H1 (cell line): ENCODE measurements around the gene GLTP. TPM values are rescaled to one million over a fixed set of nuclear protein-coding genes. Genes with fewer than 3 reads are reported as not detected.

ENCODE experiments used
- CTCF ChIA-PET: fragments of 300-600 bp; sonication (Branson Sonifier 250); formaldehyde crosslinking; loops from one replicate; lab custom pipeline; 2021; ENCODE audit not compliant: partially characterized antibody; lab: Charles Lee
- POLR2A ChIA-PET: fragments of 300-600 bp; sonication (Branson Sonifier 250); formaldehyde crosslinking; loops from one replicate; lab custom pipeline; 2021; ENCODE audit warnings: inconsistent platforms; ENCODE audit not compliant: partially characterized antibody; lab: Charles Lee
- DNase-seq, 2 experiments: peaks; one replicate each; pipeline versions ENCODE4 v3.0.0 to v3.0.0-alpha.2; 2010 to 2022; ENCODE audit warnings: low spot score in 2 of 2, low read depth in 1 of 2, mixed read lengths in 1 of 2
- FAIRE-seq: peaks from 2 replicates; lab custom pipeline; 2011; peaks lifted over from hg19 to GRCh38; lab: Jason Lieb, UNC
- H2AFZ ChIP-seq: 2 replicates; pipeline ENCODE4 v1.8.1; 2012; ENCODE audit warnings: low read length, inconsistent platforms
- H2AK5ac ChIP-seq: 2 replicates; pipeline ENCODE4 v1.6.1; 2013; ENCODE audit warnings: low read depth, low read length
- H2BK120ac ChIP-seq: replicated peaks from 2 replicates; pipeline ENCODE3; 2013; ENCODE audit warnings: low read depth, low read length, inconsistent platforms
- H2BK12ac ChIP-seq: 2 replicates; pipeline ENCODE4 v1.6.1; 2013; ENCODE audit warnings: low read depth, low read length
- H2BK15ac ChIP-seq: 2 replicates; pipeline ENCODE4 v1.6.1; 2013; ENCODE audit warnings: low read length
- H2BK20ac ChIP-seq: 2 replicates; pipeline ENCODE4 v1.6.1; 2013; ENCODE audit warnings: low read length
- H2BK5ac ChIP-seq: 2 replicates; pipeline ENCODE4 v1.6.1; 2013; ENCODE audit warnings: low read depth, low read length
- H3K14ac ChIP-seq: 2 replicates; pipeline ENCODE4 v1.6.1; 2013; ENCODE audit warnings: inconsistent platforms; ENCODE audit not compliant: insufficient read length
- H3K18ac ChIP-seq: 2 replicates; pipeline ENCODE4 v1.6.1; 2013; ENCODE audit warnings: low read length; ENCODE audit errors: extremely low read depth
- H3K23ac ChIP-seq: 2 replicates; pipeline ENCODE4 v1.6.1; 2013; ENCODE audit warnings: inconsistent platforms; ENCODE audit not compliant: insufficient read length
- H3K23me2 ChIP-seq: 2 replicates; pipeline ENCODE4 v1.6.1; 2013; ENCODE audit warnings: low read depth, low read length
- H3K27ac ChIP-seq: 2 replicates; pipeline ENCODE4 v1.6.1; 2011; ENCODE audit warnings: low read depth, low read length, inconsistent platforms
- H3K27me3 ChIP-seq, 4 experiments: replicated peaks in 1 of 4; 1 replicate in 1 of 4; 2 replicates in 3 of 4; pipeline versions ENCODE4 v1.6.1 to v1.8.1; 2011 to 2013; ENCODE audit warnings: low read length in 3 of 4, mild to moderate bottlenecking in 3 of 4, inconsistent platforms in 2 of 4, mixed read lengths in 2 of 4, moderate library complexity in 1 of 4; ENCODE audit not compliant: control insufficient read depth in 3 of 4, insufficient read depth in 3 of 4; ENCODE audit errors: extremely low read depth in 1 of 4
- H3K36me3 ChIP-seq, 4 experiments: 2 replicates each; pipeline versions ENCODE4 v1.6.1 to v1.8.1; 2011 to 2013; ENCODE audit warnings: mild to moderate bottlenecking in 4 of 4, low read length in 3 of 4, moderate library complexity in 2 of 4, control low read depth in 1 of 4, inconsistent platforms in 1 of 4; ENCODE audit not compliant: insufficient read depth in 4 of 4, control insufficient read depth in 2 of 4
- H3K4ac ChIP-seq: replicated peaks from 2 replicates; pipeline ENCODE3; 2013; ENCODE audit warnings: low read length, low read depth, mixed read lengths, inconsistent platforms; ENCODE audit not compliant: insufficient read length
- H3K4me1 ChIP-seq, 4 experiments: replicated peaks in 1 of 4; 1 replicate in 1 of 4; 2 replicates in 3 of 4; pipeline versions ENCODE4 v1.6.1 to v1.8.1; 2011 to 2013; ENCODE audit warnings: low read length in 3 of 4, inconsistent platforms in 2 of 4, mixed read lengths in 1 of 4; ENCODE audit not compliant: insufficient read depth in 4 of 4, control insufficient read depth in 3 of 4
- H3K4me2 ChIP-seq, 2 experiments: 2 replicates each; pipeline versions ENCODE4 v1.6.1 to v1.8.1; 2011 to 2013; ENCODE audit warnings: low read depth in 2 of 2, low read length in 2 of 2, control low read depth in 1 of 2, inconsistent platforms in 1 of 2, mild to moderate bottlenecking in 1 of 2; ENCODE audit not compliant: insufficient read depth in 1 of 2
- H3K4me3 ChIP-seq, 4 experiments: fragments of 200-600, 300-600 bp in 1 of 4; sonication (generic), shearing (Covaris generic), sonication (Bioruptor Twin) in 1 of 4; 2 replicates each; pipeline versions ENCODE4 v1.5.1 to v1.8.1; 2011 to 2016; ENCODE audit warnings: low read length in 4 of 4, low read depth in 3 of 4, control low read depth in 2 of 4, inconsistent platforms in 2 of 4, mild to moderate bottlenecking in 2 of 4, mixed read lengths in 1 of 4, moderate library complexity in 1 of 4; ENCODE audit not compliant: insufficient read depth in 2 of 4; ENCODE audit errors: extremely low read depth in 1 of 4
- H3K56ac ChIP-seq: replicated peaks from 2 replicates; pipeline ENCODE3; 2013; ENCODE audit warnings: low read depth, mild to moderate bottlenecking, mixed read lengths, low read length, inconsistent platforms; ENCODE audit not compliant: insufficient read length
- H3K79me1 ChIP-seq: 2 replicates; pipeline ENCODE4 v1.6.1; 2013; ENCODE audit warnings: low read depth, low read length, control low read depth
- H3K79me2 ChIP-seq, 2 experiments: 2 replicates each; pipeline versions ENCODE4 v1.6.1 to v1.8.1; 2012 to 2013; ENCODE audit warnings: low read length in 2 of 2, mild to moderate bottlenecking in 2 of 2, inconsistent platforms in 1 of 2; ENCODE audit not compliant: insufficient read depth in 2 of 2, control insufficient read depth in 1 of 2
- H3K9ac ChIP-seq, 4 experiments: replicated peaks in 1 of 4; 1 replicate in 1 of 4; 2 replicates in 3 of 4; pipeline versions ENCODE4 v1.6.1 to v1.8.1; 2011 to 2013; ENCODE audit warnings: low read depth in 3 of 4, low read length in 3 of 4, control low read depth in 2 of 4, mild to moderate bottlenecking in 2 of 4, moderate library complexity in 2 of 4, inconsistent platforms in 1 of 4; ENCODE audit errors: extremely low read depth in 1 of 4
- H3K9me3 ChIP-seq, 2 experiments: 2 replicates each; pipeline versions ENCODE4 v1.6.1 to v1.8.1; 2012 to 2013; ENCODE audit warnings: mild to moderate bottlenecking in 2 of 2, moderate library complexity in 2 of 2, control low read depth in 1 of 2, inconsistent platforms in 1 of 2, low read depth in 1 of 2, low read length in 1 of 2, mixed read lengths in 1 of 2; ENCODE audit not compliant: insufficient read depth in 2 of 2
- H4K20me1 ChIP-seq, 2 experiments: replicated peaks in 1 of 2; 2 replicates each; pipeline versions ENCODE3 to v1.8.1; 2011 to 2013; ENCODE audit warnings: inconsistent platforms in 2 of 2, low read length in 2 of 2, mild to moderate bottlenecking in 1 of 2; ENCODE audit not compliant: insufficient read depth in 2 of 2, control insufficient read depth in 1 of 2
- H4K5ac ChIP-seq: 2 replicates; pipeline ENCODE4 v1.6.1; 2013; ENCODE audit warnings: low read length, low read depth, mixed read lengths, inconsistent platforms; ENCODE audit not compliant: insufficient read length
- H4K8ac ChIP-seq: 2 replicates; pipeline ENCODE4 v1.8.0; 2013; ENCODE audit warnings: mild to moderate bottlenecking, moderate library complexity, low read length, inconsistent platforms; ENCODE audit not compliant: insufficient read depth; ENCODE audit errors: extremely low read depth
- H4K91ac ChIP-seq: replicated peaks from 2 replicates; pipeline ENCODE3; 2013; ENCODE audit warnings: low read length, mixed read lengths, inconsistent platforms; ENCODE audit not compliant: insufficient read length
- ATF2 ChIP-seq: IDR thresholded peaks from 2 replicates; pipeline ENCODE4 v1.6.1; 2012; ENCODE audit warnings: low read length, inconsistent platforms
- CEBPB ChIP-seq: IDR thresholded peaks from 2 replicates; pipeline ENCODE4 v1.6.1; 2012; ENCODE audit warnings: low read depth, low read length
- CHD2 ChIP-seq: IDR thresholded peaks from 2 replicates; pipeline ENCODE4 v1.6.1; 2012; ENCODE audit warnings: low read length, improper control_type of control experiment
- KDM4A ChIP-seq: IDR thresholded peaks from one replicate; pipeline ENCODE4 v1.7.1; 2012; ENCODE audit warnings: low read depth, mild to moderate bottlenecking, moderate library complexity, low read length, inconsistent platforms; ENCODE audit not compliant: severe bottlenecking
- PHF8 ChIP-seq: fragments of 200-600 bp; sonication (generic); conservative IDR thresholded peaks from 2 replicates; pipeline ENCODE4 v1.7.1; 2012; ENCODE audit warnings: low read depth, mild to moderate bottlenecking, inconsistent platforms, low read length, moderate library complexity
- SIX5 ChIP-seq: IDR thresholded peaks from 2 replicates; pipeline ENCODE4 v1.6.1; 2011; ENCODE audit warnings: mild to moderate bottlenecking, low read depth, low read length
- WGBS, 2 experiments: shearing (Covaris generic) in 1 of 2; methylation state at CpG; one replicate each; pipeline versions ENCODE4 v1.1.6 to v1.1.7; 2013 to 2015; ENCODE audit warnings: low lambda C conversion rate in 2 of 2, mixed read lengths in 2 of 2, inconsistent platforms in 1 of 2, low coverage in 1 of 2, missing lambda C conversion rate in 1 of 2; ENCODE audit not compliant: insufficient replicate concordance in 2 of 2, insufficient coverage in 1 of 2, insufficient read length in 1 of 2; ENCODE audit errors: extremely low coverage in 1 of 2, missing lambda C conversion rate in 1 of 2; 5-methylcytosine and 5-hydroxymethylcytosine counted together
- polyA plus RNA-seq, 7 experiments: library from polyadenylated mRNA; depleted of rRNA in 3 of 7; stranded (reverse) in 5 of 7; unstranded in 2 of 7; fragments of >200 nt in 5 of 7; fragments of 200-250 nt in 2 of 7; gene quantifications; 1 replicate in 5 of 7; 2 replicates in 1 of 7; 4 replicates in 1 of 7; pipeline versions ENCODE4 v1.2.1 to v1.2.3, GENCODE V29; 2011 to 2013; ENCODE audit warnings: missing spikeins in 2 of 7, mixed read lengths in 2 of 7
- total RNA-seq: library from RNA; stranded (reverse); fragmentation: NEBNext Ultra II Directional; extraction: Animal tissue kit (Norgen Biotek cat#: 25700); gene quantifications from 2 replicates; pipeline ENCODE4 v1.2.1, GENCODE V29; 2021

GLTP gene
- total and polyA plus RNA-seq, 2 of the 8 experiments (the other 6 are each of a cell fraction or from before 2014, with no cell fraction given) = 9.8 to 26.1 TPM

- H3K79me2 ChIP-seq = no peaks in the 10 kb centered on the region
- 86% methylated on average over 8 of the region's 8 CpGs; no CpG with 5 or more reads in 1 of the 2 experiments for WGBS, 2 experiments
Measured at GRCh38 chr12:109824731-109825130, 55.6 kb downstream of the GLTP start.

More at GRCh38 chr12:109824731-109825130, 55.6 kb downstream of the GLTP start:
- Histone ChIP-seq H3K4me1 (peaks cover 0 to 7% (median 4%) of the 10 kb centered on the region in 4 experiments; a peak in 6 of 7 replicates), H3K14ac (no peak overlapping the region), H3K4me2 (no peak overlapping the region), H2BK120ac (no peak overlapping the region), H4K5ac (no peak overlapping the region), H3K27me3 (no peaks in the 10 kb centered on the region), H3K23me2 (peaks cover 1% of the 10 kb centered on the region; the same call in 1 of the 2 replicates), H3K56ac (no peak overlapping the region), H3K27ac (no peak overlapping the region), H2BK12ac (no peak overlapping the region), H3K9ac (no peak overlapping the region), H4K20me1 (no peaks in the 10 kb centered on the region), H3K36me3 (no peaks in the 10 kb centered on the region), H3K4me3 (no peak overlapping the region), H2BK5ac (no peak overlapping the region), H2AK5ac (no peak overlapping the region), H4K8ac (no peak overlapping the region), H3K18ac (no peak overlapping the region), H2BK15ac (no peak overlapping the region), H2BK20ac (no peak overlapping the region), H3K4ac (no peak overlapping the region), H4K91ac (no peak overlapping the region), H3K79me1 (no peaks in the 10 kb centered on the region), H3K9me3 (no peaks in the 10 kb centered on the region), H3K23ac (no peak overlapping the region), H2AFZ (no peak overlapping the region)
- ChIA-PET POLR2A (interaction anchor here (1.0 kb wide), 1 partner anchor 13 kb away, joined by 3 read pairs; no protein-coding TSS in a partner anchor), CTCF (interaction anchor here (1.2 to 3.5 kb wide), 3 partner anchors 11 to 20 kb away, joined by 3 to 15 read pairs (median 3); no protein-coding TSS in a partner anchor)
- FAIRE-seq (no peak), DNase-seq (no peak)
- TF ChIP-seq ATF2 (no peak), KDM4A (no peak), SIX5 (no peak), CHD2 (no peak), CEBPB (no peak), PHF8 (no peak)
